ENCODE results near the gene NIPAL1.

NIPAL1 gene

GRCh38 chr4:48065587-48066052, 49.0 kb downstream of the NIPAL1 start:
- DNase-seq (ENCODE audit: low read depth): no peak

GRCh38 chr4:48067536-48067935, 51.0 kb downstream of the NIPAL1 start:
- no peak for DNase-seq (ENCODE audit: low read depth)

DNA sequence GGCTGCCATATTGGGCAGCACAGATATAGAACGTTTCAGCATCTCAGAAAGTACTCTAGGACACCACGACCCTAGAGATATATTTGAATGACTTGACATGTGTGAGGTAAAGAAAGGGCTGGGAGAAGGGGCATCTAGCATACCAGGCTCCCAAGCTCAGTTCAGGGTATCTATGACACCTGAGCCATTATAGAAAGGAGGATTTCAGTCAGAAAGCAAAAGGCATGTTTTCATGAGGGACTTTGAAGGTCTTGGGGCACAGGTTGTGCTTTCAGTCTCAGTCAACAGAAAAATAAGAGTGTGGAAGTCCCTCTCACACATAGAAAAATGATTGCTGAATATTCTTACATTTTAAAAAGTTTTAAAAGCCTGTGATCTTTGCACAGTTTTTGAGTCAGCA, 51.6 kb downstream of the NIPAL1 start:
- no peak for DNase-seq (ENCODE audit: low read depth)

DNA sequence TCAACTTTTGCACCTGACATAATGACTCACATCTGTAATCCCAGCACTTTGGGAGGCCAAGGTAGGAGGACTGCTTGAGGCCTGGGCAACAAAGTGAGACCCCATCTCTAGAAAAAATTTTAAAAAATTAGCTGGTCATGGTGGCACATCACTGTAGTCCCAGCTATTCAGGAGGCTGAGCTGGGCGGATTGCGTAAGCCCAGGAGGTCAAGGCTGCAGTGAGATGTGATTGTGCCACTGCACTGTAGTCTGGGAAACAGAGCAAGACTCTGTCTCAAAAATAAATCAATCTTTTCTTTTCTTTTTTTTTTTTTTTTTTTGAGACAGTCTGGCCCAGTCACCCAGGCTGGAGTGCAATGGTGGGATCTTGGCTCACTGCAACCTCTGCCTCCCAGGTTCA, 52.5 kb downstream of the NIPAL1 start:
- DNase-seq (ENCODE audit: low read depth): no peak

GRCh38 chr4:48071191-48071590, 54.6 kb downstream of the NIPAL1 start:
- DNase-seq (ENCODE audit: low read depth): no peak

- no peak for DNase-seq (ENCODE audit: low read depth)
These were observed 57.1 kb downstream of the NIPAL1 start for GRCh38 chr4:48073567-48074103.

- no peak for DNase-seq (ENCODE audit: low read depth)
These were observed 58.1 kb downstream of the NIPAL1 start for GRCh38 chr4:48074657-48075056.

DNA sequence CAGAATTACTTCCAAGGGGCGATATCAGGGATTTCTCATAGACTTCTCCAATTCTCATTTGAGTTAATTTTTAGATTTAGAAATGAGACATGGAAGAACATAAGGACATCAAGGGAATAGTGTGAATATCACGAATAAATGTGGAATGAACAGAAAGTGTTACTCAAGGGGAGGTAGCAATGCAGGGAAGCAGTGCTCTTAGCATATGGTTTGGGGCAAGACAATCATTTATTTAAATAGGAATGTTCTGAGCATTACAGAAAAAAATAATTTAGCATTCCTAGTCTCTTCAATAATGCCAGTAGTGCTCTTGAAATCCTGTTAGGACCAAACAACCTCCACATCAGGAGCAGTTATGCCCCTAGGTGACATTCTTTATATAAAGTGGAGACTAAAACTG, 61.9 kb downstream of the NIPAL1 start:
- DNase-seq (ENCODE audit: low read depth): no peak

- DNase-seq (ENCODE audit: low read depth): no peak
These were observed 62.5 kb downstream of the NIPAL1 start for GRCh38 chr4:48078862-48079655.

GRCh38 chr4:48079972-48080391, 63.4 kb downstream of the NIPAL1 start:
- no peak for DNase-seq (ENCODE audit: low read depth)

DNA sequence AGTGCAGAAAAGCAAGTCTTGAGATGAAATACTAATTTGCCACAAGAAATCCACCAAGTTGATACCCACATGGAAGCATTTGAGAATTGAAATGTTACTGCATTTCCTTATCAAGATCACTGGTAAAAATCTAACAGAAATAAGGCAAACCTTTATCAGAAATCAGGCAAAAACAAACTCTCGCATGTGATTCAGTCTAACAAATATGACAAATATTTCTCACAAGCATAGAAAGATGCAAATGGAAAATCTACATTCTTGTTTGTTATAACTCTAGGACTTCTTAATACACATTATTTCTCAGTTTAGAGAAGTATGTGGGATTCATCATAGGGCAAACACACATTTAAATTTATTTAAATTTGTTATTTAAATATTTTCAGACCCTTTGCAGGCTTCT, 64.6 kb downstream of the NIPAL1 start:
- DNase-seq (ENCODE audit: low read depth): no peak

DNA sequence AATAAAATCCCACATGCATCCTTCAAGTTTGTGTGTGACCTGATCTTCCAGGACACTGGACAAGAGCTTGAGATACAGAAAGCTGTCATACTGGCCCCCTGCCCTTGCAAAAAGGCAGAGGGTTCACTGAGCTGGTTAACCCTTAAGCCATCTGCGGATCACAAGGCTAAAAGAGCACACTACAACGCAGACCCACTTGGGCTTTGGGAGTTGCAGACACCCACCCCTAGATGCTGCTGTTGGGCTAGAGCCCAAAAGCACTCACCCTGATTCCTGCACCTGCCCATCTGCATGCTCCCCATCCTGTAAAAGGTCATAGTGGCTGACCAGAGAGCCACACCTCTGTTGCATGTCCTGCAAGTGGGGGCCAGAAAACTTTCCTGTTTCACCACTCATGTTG, 66.4 kb downstream of the NIPAL1 start:
- DNase-seq (ENCODE audit: low read depth): no peak

- DNase-seq (ENCODE audit: low read depth): no peak
These were observed 69.4 kb downstream of the NIPAL1 start for GRCh38 chr4:48085821-48086589.

Data from activated T-helper 1 cell treated with Interleukin-2 at 50 U/mL for 16 hours (primary cell).